ENCODE results near the gene CNOT4. TPM values are rescaled to one million over a fixed set of nuclear protein-coding genes. Genes with fewer than 3 reads are reported as not detected.
"Not testable (repeated sequence)": the region's sequence is repeated elsewhere in the genome, so short reads cannot be mapped to it uniquely, and the experiment has no call there.

Gene CNOT4
- total RNA-seq, 1 donor from 2014 or later, result 25.0 TPM

- no peak for DNase-seq (ENCODE audit: low spot score)
Observed at GRCh38 chr7:135459076-135459475, 50.8 kb downstream of the CNOT4 start.

- no peak for DNase-seq (ENCODE audit: low spot score)
Observed at GRCh38 chr7:135454060-135454459, 55.8 kb downstream of the CNOT4 start.

GRCh38 chr7:135449436-135449835 lies 60.5 kb downstream of the CNOT4 start:
- no peak for DNase-seq (ENCODE audit: low spot score)

GRCh38 chr7:135448753-135449152 lies 61.1 kb downstream of the CNOT4 start:
- no peak for DNase-seq (ENCODE audit: low spot score)

GRCh38 chr7:135447748-135448147 lies 62.2 kb downstream of the CNOT4 start:
- DNase-seq (ENCODE audit: low spot score), result no peak

GRCh38 chr7:135445690-135446089 lies 64.2 kb downstream of the CNOT4 start:
- DNase-seq (ENCODE audit: low spot score), result no peak

GRCh38 chr7:135445266-135445665 lies 64.6 kb downstream of the CNOT4 start:
- not testable (repeated sequence) for DNase-seq (ENCODE audit: low spot score)

- DNase-seq (ENCODE audit: low spot score), result no peak
Observed at GRCh38 chr7:135441791-135442190, 68.1 kb downstream of the CNOT4 start.

- DNase-seq (ENCODE audit: low spot score), result no peak
Observed at GRCh38 chr7:135434047-135434446, 75.9 kb downstream of the CNOT4 start.

GRCh38 chr7:135430626-135431025 lies 79.3 kb downstream of the CNOT4 start:
- DNase-seq (ENCODE audit: low spot score), result no peak

- no peak for DNase-seq (ENCODE audit: low spot score)
Observed at GRCh38 chr7:135428879-135429278, 81.0 kb downstream of the CNOT4 start.

GRCh38 chr7:135428011-135428410 lies 81.9 kb downstream of the CNOT4 start:
- no peak for DNase-seq (ENCODE audit: low spot score)

GRCh38 chr7:135427166-135427565 lies 82.7 kb downstream of the CNOT4 start:
- DNase-seq (ENCODE audit: low spot score), result no peak

GRCh38 chr7:135425036-135425435 lies 84.9 kb downstream of the CNOT4 start:
- DNase-seq (ENCODE audit: low spot score), result no peak

- no peak for DNase-seq (ENCODE audit: low spot score)
Observed at GRCh38 chr7:135420786-135421185, 89.1 kb downstream of the CNOT4 start.

- no peak for DNase-seq (ENCODE audit: low spot score)
Observed at GRCh38 chr7:135416431-135416830, 93.5 kb downstream of the CNOT4 start.

GRCh38 chr7:135414850-135415439 lies 95.0 kb downstream of the CNOT4 start:
- DNase-seq (ENCODE audit: low spot score), result no peak

- no peak for DNase-seq (ENCODE audit: low spot score)
Observed at GRCh38 chr7:135414208-135414607, 95.7 kb downstream of the CNOT4 start.

GRCh38 chr7:135411098-135411497 lies 98.8 kb downstream of the CNOT4 start:
- no peak for DNase-seq (ENCODE audit: low spot score)

GRCh38 chr7:135410543-135410942 lies 99.4 kb downstream of the CNOT4 start:
- DNase-seq (ENCODE audit: low spot score), result no peak

GRCh38 chr7:135409845-135410542 lies 99.9 kb downstream of the CNOT4 start:
- no peak for DNase-seq (ENCODE audit: low spot score)

GRCh38 chr7:135407884-135408283 lies 102.0 kb downstream of the CNOT4 start:
- DNase-seq (ENCODE audit: low spot score), result no peak

GRCh38 chr7:135406918-135407317 lies 103.0 kb downstream of the CNOT4 start:
- DNase-seq (ENCODE audit: low spot score), result no peak
